Activated CD8-positive, alpha-beta memory T cell treated with anti-CD3 and anti-CD28 coated beads, Interleukin-2, amount 10 ng/mL, durations not matched to agents 7 days and 5 days (primary cell): ENCODE results near the gene TUBB. TPM values are rescaled to one million over a fixed set of nuclear protein-coding genes. Genes with fewer than 3 reads are reported as not detected.

Experiments
- ATAC-seq: fragments of 150-1000 bp; cut with Tn5 transposase; one replicate; pipeline ENCODE4 v1.10.0; 2021; ENCODE audit warnings: moderate library complexity
- CTCF ChIA-PET: fragments of 350-600 bp; sonication (Branson Sonifier 250); formaldehyde crosslinking; loops from one replicate; lab custom pipeline; 2021; ENCODE audit warnings: antibody characterized with exemption; lab: Charles Lee
- DNase-seq: peaks from one replicate; pipeline ENCODE4 v3.0.0-alpha.2; 2020
- H3K27ac Mint-ChIP-seq: one replicate; pipeline ENCODE4 v1.8.0; 2021; ENCODE audit warnings: mild to moderate bottlenecking, mixed read lengths
- H3K27me3 Mint-ChIP-seq: one replicate; pipeline ENCODE4 v1.8.0; 2021; ENCODE audit warnings: mixed read lengths
- H3K36me3 Mint-ChIP-seq: one replicate; pipeline ENCODE4 v1.8.0; 2021; ENCODE audit warnings: mild to moderate bottlenecking, mixed read lengths
- H3K4me1 Mint-ChIP-seq: one replicate; pipeline ENCODE4 v1.8.0; 2021; ENCODE audit warnings: mixed read lengths
- H3K4me3 Mint-ChIP-seq: one replicate; pipeline ENCODE4 v1.8.0; 2021; ENCODE audit warnings: mild to moderate bottlenecking, moderate library complexity, mixed read lengths
- H3K9me3 Mint-ChIP-seq: one replicate; pipeline ENCODE4 v1.8.0; 2022; ENCODE audit warnings: low read depth, mixed read lengths
- total RNA-seq, 2 experiments: library from RNA; stranded (reverse); gene quantifications; one replicate each; pipeline ENCODE4 v1.2.3, GENCODE V29; 2021

The TUBB gene
- total RNA-seq, 2 experiments from 2014 or later = 1,499 to 1,522 TPM

GRCh38 chr6:30683980-30684338, 36.2 kb upstream of the TUBB start:
- no peak for ATAC-seq
- Mint-ChIP-seq H3K9me3 (no peaks in the 10 kb centered on the region), H3K27me3 (no peaks in the 10 kb centered on the region), H3K36me3 (peaks cover 68% of the 10 kb centered on the region), H3K4me3 (peak overlapping the region; percentile 90), H3K4me1 (peaks cover 32% of the 10 kb centered on the region), H3K27ac (peak overlapping the region; percentile 90)
- CTCF ChIA-PET = interaction anchor here (0.8 to 23.7 kb wide), 5 partner anchors 9 to 69 kb away, joined by 3 to 936 read pairs (median 8); partner anchors contain the start of genes DHX16, FLOT1, MDC1 and TUBB
- no peak for DNase-seq

DNA sequence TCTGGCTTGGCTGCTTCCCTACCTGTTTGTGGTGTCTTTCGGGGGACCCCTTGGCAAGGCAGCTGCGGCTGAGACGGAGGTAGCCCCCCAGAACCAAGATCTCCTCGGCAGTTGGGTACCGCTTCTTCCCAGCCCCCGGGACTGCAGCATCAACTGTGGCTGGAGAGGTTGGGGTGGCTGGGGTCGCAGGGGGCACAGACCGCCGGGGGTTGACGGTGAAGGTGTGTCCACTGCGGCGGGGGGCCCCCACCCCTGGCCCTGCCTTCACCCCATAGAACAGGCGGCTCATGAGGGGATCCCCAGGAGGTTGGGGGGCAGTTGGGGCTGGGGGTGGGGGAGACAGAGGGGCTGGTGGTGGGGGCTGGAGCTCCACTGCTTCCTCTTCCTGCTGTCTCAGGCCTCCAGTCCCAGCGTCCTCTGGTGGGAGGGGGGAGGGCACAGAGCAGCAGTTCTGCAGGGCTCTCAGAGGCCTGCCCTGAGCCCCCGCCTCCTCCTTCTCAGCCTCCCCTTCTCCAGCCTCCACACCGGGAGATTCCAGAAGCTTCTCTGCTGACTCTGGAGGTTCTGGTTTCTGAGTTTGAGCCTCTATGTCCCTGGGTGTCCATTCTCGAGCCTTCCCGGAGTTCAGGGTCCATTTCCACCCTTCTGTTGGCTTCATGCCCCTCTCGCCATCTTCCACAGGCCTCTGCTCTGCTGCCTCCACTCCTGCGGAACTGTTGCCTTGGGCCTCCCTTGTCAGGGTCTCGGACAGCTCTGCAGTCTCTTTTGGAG, 35.6 kb upstream of the TUBB start:
- ATAC-seq (peak; percentile 6), DNase-seq (peak; percentile 86)
- Mint-ChIP-seq H3K4me1 (peaks cover 34% of the 10 kb centered on the region), H3K4me3 (peak overlapping the region; percentile 90), H3K27ac (peak overlapping the region; percentile 90), H3K9me3 (no peaks in the 10 kb centered on the region), H3K27me3 (no peaks in the 10 kb centered on the region), H3K36me3 (peaks cover 62% of the 10 kb centered on the region)
- CTCF ChIA-PET = interaction anchor here (1.3 to 23.7 kb wide), 5 partner anchors 10 to 42 kb away, joined by 4 to 936 read pairs (median 8); partner anchors contain the start of genes DHX16, FLOT1, MDC1 and TUBB

DNA sequence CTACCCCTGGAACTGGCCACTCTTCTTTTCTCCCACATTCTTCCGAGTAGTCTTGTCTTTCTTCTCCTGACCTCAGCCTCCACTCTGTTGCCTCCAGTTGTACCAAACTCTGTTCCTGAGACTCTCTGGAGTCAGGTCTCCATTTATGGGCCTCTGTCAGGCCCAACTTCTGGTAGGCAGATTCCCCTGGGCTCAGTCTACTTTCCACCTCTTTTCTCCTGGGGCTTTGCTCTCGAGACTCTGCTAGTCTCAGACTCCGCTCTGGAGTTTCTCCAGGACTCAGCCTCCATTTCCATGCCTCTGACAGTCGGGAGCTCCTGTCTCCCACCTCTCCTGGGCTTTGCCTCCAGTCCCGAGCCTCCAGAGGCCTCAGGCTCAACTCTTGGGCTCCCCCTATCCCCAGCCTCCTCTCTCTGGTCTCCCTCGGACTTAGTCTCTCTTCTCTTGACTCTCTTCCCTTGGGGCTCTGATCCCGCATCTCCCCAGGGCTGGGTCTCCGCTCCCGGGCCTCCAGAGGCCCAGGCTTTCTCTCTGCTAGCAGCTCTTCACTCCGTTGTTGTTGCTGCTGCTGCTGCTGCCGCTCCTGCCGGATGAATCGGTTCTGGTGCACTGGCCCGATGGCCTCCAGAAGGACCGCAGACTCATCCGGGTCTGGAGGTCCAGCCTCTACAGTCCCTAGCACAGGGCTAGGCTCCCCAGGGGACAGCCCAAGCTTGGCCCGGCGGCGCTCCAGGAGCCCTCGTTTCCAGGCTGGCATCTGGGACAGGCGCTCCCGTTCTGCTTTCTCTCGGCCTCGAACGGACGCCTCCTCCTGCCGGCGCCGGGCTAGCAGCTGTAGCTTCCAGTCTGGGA, 34.8 kb upstream of the TUBB start:
- Mint-ChIP-seq H3K9me3 (no peaks in the 10 kb centered on the region), H3K4me1 (peaks cover 35% of the 10 kb centered on the region), H3K27me3 (no peaks in the 10 kb centered on the region), H3K4me3 (peak overlapping the region; percentile 90), H3K36me3 (peaks cover 54% of the 10 kb centered on the region), H3K27ac (peak overlapping the region; percentile 87)
- CTCF ChIA-PET = interaction anchor here (1.2 to 23.7 kb wide), 6 partner anchors 11 to 41 kb away, joined by 3 to 936 read pairs (median 6); partner anchors contain the start of genes DHX16, FLOT1, MDC1 and TUBB
- ATAC-seq (no peak), DNase-seq (peak; percentile 65)

- H3K9me3 Mint-ChIP-seq = no peaks in the 10 kb centered on the region
Observed at GRCh38 chr6:30686009-30686907, 33.9 kb upstream of the TUBB start, which contains the start of gene PPP1R18. Gene PPP1R18 (minus strand): TSS chr6:30686645. CDS start chr6:30686018, 627 bp downstream.

DNA sequence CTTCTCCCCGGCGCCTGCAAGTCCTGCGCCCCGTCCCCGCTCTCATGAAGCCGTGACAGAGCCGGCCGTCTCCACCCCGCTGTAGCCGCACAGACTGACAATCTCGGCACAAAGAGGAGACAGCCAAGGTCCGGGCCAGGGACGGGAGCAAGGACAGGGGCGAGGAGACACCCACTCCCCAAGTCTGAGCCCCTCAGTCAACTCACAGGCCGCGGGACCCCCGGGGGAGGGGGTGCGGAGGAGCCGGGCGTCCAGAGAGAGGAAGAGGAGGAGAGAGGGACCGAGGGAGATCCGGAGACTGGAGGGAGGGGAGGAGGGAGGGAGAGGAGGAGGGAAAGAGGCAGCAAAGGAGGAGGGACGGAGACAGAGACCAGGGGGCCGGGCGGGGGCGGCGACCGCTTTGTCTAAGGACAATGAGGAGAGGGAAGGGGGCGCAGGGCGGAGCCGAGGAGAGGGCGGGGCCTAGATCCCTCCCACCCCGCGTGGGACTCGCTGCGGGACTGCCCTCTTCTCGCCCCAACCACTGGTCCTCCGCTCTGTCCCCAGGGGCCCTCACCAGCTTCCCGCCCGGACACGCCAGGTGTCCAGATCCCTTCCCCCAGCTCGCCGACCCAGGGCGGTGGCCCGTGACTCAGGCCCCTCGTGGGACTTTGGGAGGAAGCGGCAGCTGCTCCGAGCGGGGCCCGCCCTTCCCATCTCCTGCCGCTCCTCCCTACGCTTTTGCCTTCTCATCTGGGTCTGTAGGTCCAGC, 33.1 kb upstream of the TUBB start:
- H3K4me1 Mint-ChIP-seq = peaks cover 38% of the 10 kb centered on the region
- peak; percentile 37 for ATAC-seq
- CTCF ChIA-PET = interaction anchor here (0.6 to 4.9 kb wide), 9 partner anchors 8 to 72 kb away, joined by 3 to 23 read pairs (median 7); partner anchors contain the start of genes MDC1 and TUBB
- H3K9me3 Mint-ChIP-seq = no peaks in the 10 kb centered on the region
- no peaks in the 10 kb centered on the region for H3K27me3 Mint-ChIP-seq
- peaks cover 40% of the 10 kb centered on the region for H3K36me3 Mint-ChIP-seq
- peak; percentile 88 for DNase-seq
- H3K4me3 Mint-ChIP-seq = peak overlapping the region; percentile 90
- H3K27ac Mint-ChIP-seq = peak overlapping the region; percentile 87

More at GRCh38 chr6:30686009-30686907, 33.9 kb upstream of the TUBB start, which contains the start of gene PPP1R18:
- ATAC-seq (peak; percentile 43), DNase-seq (peak; percentile 89)
- Mint-ChIP-seq H3K4me1 (peaks cover 34% of the 10 kb centered on the region), H3K4me3 (peak within 1 kb of the TSS; percentile 90), H3K27me3 (no peaks in the 10 kb centered on the region), H3K27ac (peak within 1 kb of the TSS; percentile 87), H3K36me3 (peaks cover 47% of the 10 kb centered on the region)
- CTCF ChIA-PET = interaction anchor here (1.2 to 23.7 kb wide), 4 partner anchors 14 to 40 kb away, joined by 3 to 936 read pairs (median 6); partner anchors contain the start of genes DHX16, FLOT1, MDC1 and TUBB

DNA sequence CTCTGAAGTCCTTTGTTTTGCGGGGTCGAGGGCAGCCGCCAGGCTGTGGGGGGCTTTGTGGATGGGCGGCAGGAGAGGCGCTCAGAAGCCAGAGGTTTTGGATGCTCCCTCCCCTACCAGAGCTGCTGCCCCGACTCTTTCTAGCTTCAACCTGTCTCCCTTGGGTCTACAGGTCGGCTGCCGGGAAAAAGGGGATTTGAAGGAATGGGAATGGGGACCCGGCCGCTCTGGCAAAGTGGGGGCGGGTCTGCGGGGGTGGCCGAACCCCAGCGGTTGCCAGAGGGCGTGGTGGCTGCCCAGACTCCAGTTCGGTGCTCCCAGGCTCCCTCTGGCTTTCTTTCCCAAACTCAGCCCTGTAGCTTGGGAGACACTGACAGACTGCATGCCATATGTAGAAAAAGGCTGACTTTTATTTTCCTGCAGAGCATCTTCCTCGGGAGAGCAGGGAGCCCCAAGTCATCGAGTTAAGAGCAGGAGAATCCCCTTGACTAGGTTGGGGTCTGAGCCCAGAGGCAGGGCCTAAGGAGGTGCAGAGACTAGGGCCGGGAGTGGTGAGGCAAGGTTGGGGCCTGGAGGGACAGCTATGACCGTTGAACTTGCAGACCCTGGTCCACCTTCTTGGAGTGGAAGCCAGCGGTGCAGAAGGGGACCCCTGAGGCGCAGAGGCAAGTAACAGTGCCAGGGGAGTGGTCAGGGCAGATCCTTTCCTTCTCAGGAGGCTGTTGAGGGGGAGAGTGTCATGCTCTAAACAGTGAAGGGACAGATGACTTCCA, 32.3 kb upstream of the TUBB start:
- H3K27ac Mint-ChIP-seq = peak overlapping the region; percentile 87
- H3K4me3 Mint-ChIP-seq = peak overlapping the region; percentile 90
- CTCF ChIA-PET = interaction anchor here (0.6 to 4.9 kb wide), 11 partner anchors 9 to 226 kb away, joined by 3 to 23 read pairs (median 7); partner anchors contain the start of genes MDC1, MRPS18B, PPP1R10 and TUBB
- H3K27me3 Mint-ChIP-seq = no peaks in the 10 kb centered on the region
- ATAC-seq = no peak
- H3K9me3 Mint-ChIP-seq = no peaks in the 10 kb centered on the region
- H3K36me3 Mint-ChIP-seq = peaks cover 34% of the 10 kb centered on the region
- H3K4me1 Mint-ChIP-seq = peaks cover 40% of the 10 kb centered on the region
- no peak for DNase-seq

GRCh38 chr6:30688569-30688968, 31.6 kb upstream of the TUBB start:
- H3K27me3 Mint-ChIP-seq = no peaks in the 10 kb centered on the region
- no peak for ATAC-seq
- H3K36me3 Mint-ChIP-seq = peaks cover 26% of the 10 kb centered on the region
- DNase-seq = no peak
- peak overlapping the region; percentile 87 for H3K27ac Mint-ChIP-seq
- peaks cover 40% of the 10 kb centered on the region for H3K4me1 Mint-ChIP-seq
- no peaks in the 10 kb centered on the region for H3K9me3 Mint-ChIP-seq
- CTCF ChIA-PET = interaction anchor here (0.9 to 4.9 kb wide), 9 partner anchors 10 to 225 kb away, joined by 3 to 23 read pairs (median 7); partner anchors contain the start of genes MDC1, MRPS18B, PPP1R10 and VARS2
- H3K4me3 Mint-ChIP-seq = peak overlapping the region; percentile 90

GRCh38 chr6:30689022-30689865, 30.9 kb upstream of the TUBB start:
- Mint-ChIP-seq H3K4me3 (peak overlapping the region; percentile 80), H3K36me3 (peaks cover 20% of the 10 kb centered on the region), H3K27me3 (no peaks in the 10 kb centered on the region), H3K9me3 (no peaks in the 10 kb centered on the region), H3K27ac (peak overlapping the region; percentile 77), H3K4me1 (peaks cover 40% of the 10 kb centered on the region)
- ATAC-seq = no peak
- DNase-seq = no peak
- CTCF ChIA-PET = interaction anchor here (0.8 to 4.9 kb wide), 7 partner anchors 10 to 145 kb away, joined by 3 to 23 read pairs (median 12); partner anchors contain the start of gene MDC1

DNA sequence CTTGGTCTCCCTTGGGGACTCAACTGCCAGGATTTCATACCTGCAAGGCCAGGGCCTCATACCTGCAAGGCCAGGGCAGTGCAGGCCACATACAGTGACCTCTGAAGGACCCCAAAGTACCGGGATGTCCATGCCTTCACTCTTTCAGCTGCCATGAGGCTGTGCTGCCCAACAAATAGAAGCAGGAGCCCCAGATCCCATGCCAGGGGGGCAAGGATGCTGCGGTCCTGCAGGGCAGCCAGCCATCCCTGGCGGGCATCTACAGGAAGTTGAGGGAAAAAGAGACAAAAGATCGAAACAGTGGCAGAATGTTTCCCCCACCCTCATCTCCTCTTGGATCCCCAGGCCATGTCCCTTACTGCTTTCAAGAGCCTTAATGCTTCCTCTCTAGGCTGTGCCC, 30.2 kb upstream of the TUBB start:
- Mint-ChIP-seq H3K27ac (peak overlapping the region; percentile 77), H3K36me3 (peaks cover 18% of the 10 kb centered on the region), H3K4me1 (peaks cover 40% of the 10 kb centered on the region), H3K27me3 (no peaks in the 10 kb centered on the region), H3K9me3 (no peaks in the 10 kb centered on the region), H3K4me3 (peak overlapping the region; percentile 80)
- ATAC-seq (no peak), DNase-seq (no peak)
- CTCF ChIA-PET = interaction anchor here (0.8 to 5.3 kb wide), 7 partner anchors 10 to 145 kb away, joined by 3 to 26 read pairs (median 21); partner anchors contain the start of gene DHX16
